Mesendoderm (in vitro differentiated cells): Measurements from ENCODE around the gene TMEM185A.
"Not testable (repeated sequence)": the region's sequence is repeated elsewhere in the genome, so short reads cannot be mapped to it uniquely, and the experiment has no call there.

Source experiments
- DNase-seq: peaks from one replicate; pipeline ENCODE4 v3.0.0; 2013
- H2AK5ac ChIP-seq: 2 replicates; pipeline ENCODE4 v1.6.1; 2013; ENCODE audit warnings: low read length, inconsistent platforms
- H2BK120ac ChIP-seq: 2 replicates; pipeline ENCODE4 v1.6.1; 2013; ENCODE audit warnings: low read depth, mild to moderate bottlenecking, low read length, moderate library complexity, mixed read lengths
- H2BK15ac ChIP-seq: replicated peaks from 2 replicates; pipeline ENCODE4 v1.6.1; 2013; ENCODE audit warnings: low read depth, mild to moderate bottlenecking, moderate library complexity
- H2BK5ac ChIP-seq: 2 replicates; pipeline ENCODE4 v1.6.1; 2013; ENCODE audit warnings: low read length, inconsistent platforms
- H3K18ac ChIP-seq: 2 replicates; pipeline ENCODE4 v1.6.1; 2013; ENCODE audit warnings: mild to moderate bottlenecking, low read length, mixed read lengths
- H3K23ac ChIP-seq: one replicate; pipeline ENCODE4 v1.6.1; 2013; ENCODE audit warnings: low read length
- H3K27ac ChIP-seq: 2 replicates; pipeline ENCODE4 v1.5.1; 2013; ENCODE audit warnings: low read depth, mild to moderate bottlenecking, inconsistent platforms, low read length, moderate library complexity
- H3K27me3 ChIP-seq: 2 replicates; pipeline ENCODE4 v1.6.1; 2013; ENCODE audit warnings: low read length, control low read depth, mild to moderate bottlenecking, inconsistent platforms; ENCODE audit not compliant: insufficient read depth, poor library complexity
- H3K36me3 ChIP-seq: 2 replicates; pipeline ENCODE4 v1.6.1; 2013; ENCODE audit warnings: low read length, inconsistent platforms; ENCODE audit not compliant: control insufficient read depth, insufficient read depth
- H3K4ac ChIP-seq: one replicate; pipeline ENCODE4 v1.6.1; 2013; ENCODE audit warnings: low read depth, mild to moderate bottlenecking, low read length, moderate library complexity
- H3K4me1 ChIP-seq: 2 replicates; pipeline ENCODE4 v1.6.1; 2013; ENCODE audit warnings: low read depth, low read length, inconsistent platforms; ENCODE audit not compliant: control insufficient read depth
- H3K4me2 ChIP-seq: 2 replicates; pipeline ENCODE4 v1.6.1; 2013; ENCODE audit warnings: low read length
- H3K4me3 ChIP-seq: 2 replicates; pipeline ENCODE4 v1.5.1; 2013; ENCODE audit warnings: mild to moderate bottlenecking, low read length
- H3K56ac ChIP-seq: one replicate; pipeline ENCODE4 v1.6.1; 2013; ENCODE audit warnings: low read length
- H3K79me1 ChIP-seq: 2 replicates; pipeline ENCODE4 v1.6.1; 2013; ENCODE audit warnings: low read length, inconsistent platforms
- H3K79me2 ChIP-seq: 2 replicates; pipeline ENCODE4 v1.6.1; 2013; ENCODE audit warnings: mild to moderate bottlenecking, low read length; ENCODE audit not compliant: control insufficient read depth, insufficient read depth
- H3K9ac ChIP-seq: 2 replicates; pipeline ENCODE4 v1.6.1; 2013; ENCODE audit warnings: low read length, inconsistent platforms
- H4K5ac ChIP-seq: one replicate; pipeline ENCODE4 v1.6.1; 2013; ENCODE audit warnings: low read length
- H4K8ac ChIP-seq: one replicate; pipeline ENCODE4 v1.6.1; 2013; ENCODE audit warnings: low read depth, mild to moderate bottlenecking, control low read depth, low read length, moderate library complexity
- WGBS: extraction: QIAGEN DNeasy Blood & Tissue Kit; methylation state at CpG from one replicate; pipeline ENCODE4 v1.1.7; 2013; ENCODE audit warnings: low lambda C conversion rate, missing lambda C conversion rate; ENCODE audit not compliant: insufficient coverage; ENCODE audit errors: extremely low coverage; 5-methylcytosine and 5-hydroxymethylcytosine counted together

Gene TMEM185A

DNA sequence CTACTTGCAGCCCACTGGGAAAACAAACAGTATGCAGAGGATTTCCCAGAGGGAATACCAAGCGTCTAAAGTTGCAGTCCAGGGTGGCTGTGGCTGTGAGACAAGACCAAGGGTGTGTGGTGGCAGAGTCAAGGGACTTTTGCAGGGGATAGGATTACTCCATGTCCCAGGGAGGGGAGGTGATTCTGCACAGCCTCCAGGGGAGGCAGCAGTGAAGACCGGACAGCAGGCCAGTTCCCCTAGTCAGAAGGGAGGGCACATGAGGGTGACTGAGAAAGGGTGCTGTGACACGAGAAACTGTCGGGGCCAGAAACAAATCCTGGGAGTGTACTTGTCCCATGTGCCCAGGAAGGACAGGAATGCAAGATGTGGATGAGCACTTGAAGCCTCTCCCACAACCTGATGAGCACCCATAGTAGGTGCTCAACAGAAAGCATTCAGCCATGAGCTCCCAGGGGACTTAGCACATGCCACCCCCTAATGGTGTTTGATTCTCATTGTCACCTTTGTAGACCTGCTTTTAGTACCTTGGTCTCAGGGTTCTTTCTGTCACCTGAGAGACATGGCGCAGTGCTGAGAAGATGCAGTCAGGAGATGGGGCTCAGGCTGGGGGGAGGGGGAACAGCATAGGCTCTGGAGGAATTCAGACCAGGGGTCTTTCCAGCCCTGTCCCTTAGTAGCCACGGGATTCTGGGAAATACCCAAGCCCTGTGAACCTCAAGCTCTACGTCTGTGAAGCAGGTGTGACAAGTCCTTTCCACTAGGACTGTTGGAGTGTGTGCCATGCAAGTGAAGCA lies 63.8 kb downstream of the TMEM185A start:
- H3K4ac ChIP-seq: no peak overlapping the region
- no peak overlapping the region for H3K18ac ChIP-seq
- H2BK5ac ChIP-seq: no peak overlapping the region
- no peak overlapping the region for H3K4me2 ChIP-seq
- no peak overlapping the region for H3K23ac ChIP-seq
- no peak overlapping the region for H2AK5ac ChIP-seq
- H3K79me1 ChIP-seq: no peaks in the 10 kb centered on the region
- H4K5ac ChIP-seq: no peak overlapping the region
- H3K4me3 ChIP-seq: no peak overlapping the region
- no peak overlapping the region for H2BK120ac ChIP-seq
- no peak overlapping the region for H3K27ac ChIP-seq
- no peaks in the 10 kb centered on the region for H3K79me2 ChIP-seq
- H4K8ac ChIP-seq: no peak overlapping the region
- no peaks in the 10 kb centered on the region for H3K27me3 ChIP-seq
- no peak for DNase-seq
- no peaks in the 10 kb centered on the region for H3K36me3 ChIP-seq
- H3K4me1 ChIP-seq: no peaks in the 10 kb centered on the region
- no peak overlapping the region for H3K56ac ChIP-seq
- no peak overlapping the region for H3K9ac ChIP-seq
- H2BK15ac ChIP-seq: no peak overlapping the region
- WGBS: no CpG with 5 or more reads among the region's 7 CpGs

GRCh38 chrX:149563359-149563758 lies 68.2 kb downstream of the TMEM185A start:
- Histone ChIP-seq H3K23ac (no peak overlapping the region), H3K79me2 (no peaks in the 10 kb centered on the region), H3K79me1 (no peaks in the 10 kb centered on the region), H3K4me3 (no peak overlapping the region), H3K36me3 (no peaks in the 10 kb centered on the region), H2AK5ac (no peak overlapping the region), H4K5ac (no peak overlapping the region), H2BK5ac (no peak overlapping the region), H2BK120ac (no peak overlapping the region), H3K27me3 (no peaks in the 10 kb centered on the region), H2BK15ac (no peak overlapping the region), H3K4me1 (no peaks in the 10 kb centered on the region), H3K4ac (no peak overlapping the region), H3K9ac (no peak overlapping the region), H3K4me2 (no peak overlapping the region), H3K56ac (no peak overlapping the region), H3K27ac (no peak overlapping the region), H4K8ac (no peak overlapping the region), H3K18ac (no peak overlapping the region)
- DNase-seq: no peak
- no CpG with 5 or more reads among the region's 4 CpGs for WGBS

DNA sequence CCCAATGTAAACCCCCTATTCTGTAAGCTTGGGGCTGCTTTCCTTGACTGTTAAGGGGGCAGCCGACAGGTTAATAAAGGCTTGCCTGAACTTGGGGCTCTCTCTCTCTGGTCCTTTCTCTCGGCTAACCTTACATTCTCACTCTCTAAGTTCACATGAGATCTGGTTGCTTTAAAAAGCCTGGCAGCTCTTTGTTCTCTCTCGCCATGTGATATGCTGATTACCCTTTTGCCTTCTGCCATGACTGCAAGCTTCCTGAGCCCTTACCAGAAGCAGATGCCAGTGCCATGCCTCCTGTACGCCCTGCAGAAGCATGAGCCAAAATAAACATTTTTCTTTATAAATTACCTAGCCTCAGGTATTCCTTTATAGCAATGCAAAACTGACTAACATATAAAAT lies 76.3 kb downstream of the TMEM185A start:
- not testable (repeated sequence) for H3K4me2 ChIP-seq, H3K56ac ChIP-seq, H3K79me2 ChIP-seq, H2BK15ac ChIP-seq, H2BK120ac ChIP-seq, H2AK5ac ChIP-seq, H3K4ac ChIP-seq, H3K23ac ChIP-seq, H2BK5ac ChIP-seq, DNase-seq, H3K79me1 ChIP-seq, H4K8ac ChIP-seq, H3K27ac ChIP-seq, H4K5ac ChIP-seq, H3K9ac ChIP-seq, H3K4me1 ChIP-seq, H3K36me3 ChIP-seq, H3K4me3 ChIP-seq, H3K27me3 ChIP-seq, H3K18ac ChIP-seq
- no CpG with 5 or more reads among the region's 4 CpGs for WGBS

- H3K27me3 ChIP-seq, H3K18ac ChIP-seq, H3K79me1 ChIP-seq, H2BK5ac ChIP-seq, H2BK120ac ChIP-seq, H2AK5ac ChIP-seq, H3K79me2 ChIP-seq, H4K8ac ChIP-seq, H3K23ac ChIP-seq, H3K4me1 ChIP-seq, H3K4me3 ChIP-seq, H3K27ac ChIP-seq, H3K36me3 ChIP-seq, H4K5ac ChIP-seq, DNase-seq, H3K9ac ChIP-seq, H2BK15ac ChIP-seq, H3K4me2 ChIP-seq, H3K4ac ChIP-seq, H3K56ac ChIP-seq: not testable (repeated sequence)
- WGBS: no CpG with 5 or more reads among the region's 6 CpGs
Observed at GRCh38 chrX:149551939-149552248, 79.7 kb downstream of the TMEM185A start.

- H3K23ac ChIP-seq, H3K4ac ChIP-seq, H3K4me1 ChIP-seq, H3K79me1 ChIP-seq, H4K5ac ChIP-seq, H3K9ac ChIP-seq, H3K79me2 ChIP-seq, H3K4me2 ChIP-seq, H2BK5ac ChIP-seq, H3K27me3 ChIP-seq, DNase-seq, H2BK15ac ChIP-seq, H3K27ac ChIP-seq, H3K56ac ChIP-seq, H3K36me3 ChIP-seq, H4K8ac ChIP-seq, H3K18ac ChIP-seq, H2AK5ac ChIP-seq, H3K4me3 ChIP-seq, H2BK120ac ChIP-seq: not testable (repeated sequence)
- WGBS: no CpG with 5 or more reads among the region's 4 CpGs
Observed at GRCh38 chrX:149551245-149551938, 80.2 kb downstream of the TMEM185A start.
